Transverse colon (tissue), 4 donors: ENCODE data around the gene RAI1.

Source experiments
- CTCF ChIP-seq, 5 experiments: fragments of 200-600 bp in 3 of 5; fragments of 450-650 bp in 2 of 5; sonication (generic) in 3 of 5; IDR thresholded peaks; 1 replicate in 2 of 5; 2 replicates in 3 of 5; pipeline ENCODE4 v1.5.1; 2016 to 2017; ENCODE audit warnings: antibody characterized with exemption in 5 of 5, inconsistent platforms in 3 of 5, mild to moderate bottlenecking in 2 of 5, moderate library complexity in 1 of 5
- POLR2AphosphoS5 ChIP-seq, 3 donors: sonication (generic); formaldehyde crosslinking; IDR thresholded peaks; one replicate each; pipeline ENCODE4 v1.6.1; 2016; ENCODE audit warnings: antibody characterized with exemption in 3 of 3

GRCh38 chr17:17698371-17698770, 17.1 kb downstream of the RAI1 start:
- no peak for TF ChIP-seq POLR2AphosphoS5 (IDR thresholded peaks at IDR 0.05)
- no peak for TF ChIP-seq CTCF (IDR thresholded peaks at IDR 0.05)
